ENCODE measurements around the gene EXD3. TPM values are rescaled to one million over a fixed set of nuclear protein-coding genes. Genes with fewer than 3 reads are reported as not detected.

The EXD3 gene
- total and polyA plus RNA-seq, 2 of the 13 experiments (the other 11 are each of a cell fraction or from before 2014, with no cell fraction given), result 2.7 to 4.8 TPM

GRCh38 chr9:137381501-137382443, 41.2 kb downstream of the EXD3 start:
- 83% methylated on average over 52 of the region's 53 CpGs for WGBS (ENCODE audit: low lambda C conversion rate)
- Histone ChIP-seq H3K9me3 (ENCODE audit: low read length) (no peaks in the 10 kb centered on the region), H2AFZ (ENCODE audit: low read length) (no peak overlapping the region), H3K79me2 (ENCODE audit: insufficient read depth, low read length) (no peaks in the 10 kb centered on the region), H3K27ac (ENCODE audit: extremely low read length, insufficient read depth, low read length) (no peak overlapping the region), H3K4me1 (ENCODE audit: insufficient read depth, low read length) (peaks cover 27% of the 10 kb centered on the region), H3K4me3 (replicated peaks in 1 of 3; ENCODE audit: insufficient read depth in 1 of 3, low read depth in 2 of 3, low read length in 3 of 3) (no peak overlapping the region), H3K36me3 (replicated peaks in 1 of 2; ENCODE audit: control insufficient read depth in 1 of 2, insufficient read depth in 2 of 2, low read length in 2 of 2) (no peaks in the 10 kb centered on the region), H3K9ac (ENCODE audit: insufficient read depth, low read depth, low read length) (no peak overlapping the region), H3K27me3 (ENCODE audit: control insufficient read depth in 1 of 2, insufficient read depth in 2 of 2, low read length in 2 of 2) (no peaks in the 10 kb centered on the region; a peak in 1 of 5 replicates), H4K20me1 (ENCODE audit: insufficient read depth, low read length) (no peaks in the 10 kb centered on the region), H3K4me2 (ENCODE audit: low read depth, low read length) (peak overlapping the region; percentile 65; the same call in 1 of the 2 replicates)
- ATAC-seq (no peak), FAIRE-seq (no peak), DNase-seq (ENCODE audit: low spot score) (no peak)
- ChIA-PET POLR2A (no interaction called here), CTCF (ENCODE audit: low intra/inter-chr PET ratio, low total read pairs) (no interaction called here)
- TF ChIP-seq ZNF83 (CRISPR knock-in tag; IDR thresholded peaks at IDR 0.05; ENCODE audit: borderline replicate concordance), result no peak
- peak; percentile 47 for TF ChIP-seq HNRNPK (IDR thresholded peaks at IDR 0.05; ENCODE audit: low read depth, low read length, poor library complexity, severe bottlenecking)
- TF ChIP-seq SKI (IDR thresholded peaks at IDR 0.05; ENCODE audit: partially characterized antibody), result no peak
- peak; percentile 81; the same call in 1 of the 2 replicates for TF ChIP-seq ZKSCAN5 (CRISPR knock-in tag; IDR thresholded peaks at IDR 0.05)
- BruUV-seq (replicated peaks), result no TSS peak
- intact Hi-C loops (cut with micrococcal nuclease; ENCODE audit: unreplicated experiment), result no loop called here
- in situ Hi-C loops (cut with HindIII; ENCODE audit: extremely low pct_ligation_motif_present, low pct_unique_long_range_greater_than_20kb), result no loop called here

GRCh38 chr9:137380606-137381005, 42.4 kb downstream of the EXD3 start:
- no peak for FAIRE-seq
- Histone ChIP-seq H2AFZ (ENCODE audit: low read length) (no peak overlapping the region), H3K4me3 (replicated peaks in 1 of 3; ENCODE audit: insufficient read depth in 1 of 3, low read depth in 2 of 3, low read length in 3 of 3) (no peak overlapping the region), H3K4me1 (ENCODE audit: insufficient read depth, low read length) (peaks cover 23% of the 10 kb centered on the region), H3K9me3 (ENCODE audit: low read length) (no peaks in the 10 kb centered on the region), H3K36me3 (replicated peaks in 1 of 2; ENCODE audit: control insufficient read depth in 1 of 2, insufficient read depth in 2 of 2, low read length in 2 of 2) (no peaks in the 10 kb centered on the region), H3K4me2 (ENCODE audit: low read depth, low read length) (no peak overlapping the region), H3K27me3 (ENCODE audit: control insufficient read depth in 1 of 2, insufficient read depth in 2 of 2, low read length in 2 of 2) (no peaks in the 10 kb centered on the region; a peak in 1 of 5 replicates), H3K9ac (ENCODE audit: insufficient read depth, low read depth, low read length) (no peak overlapping the region), H4K20me1 (ENCODE audit: insufficient read depth, low read length) (no peaks in the 10 kb centered on the region), H3K79me2 (ENCODE audit: insufficient read depth, low read length) (no peaks in the 10 kb centered on the region), H3K27ac (ENCODE audit: extremely low read length, insufficient read depth, low read length) (no peak overlapping the region)
- CTCF ChIA-PET (ENCODE audit: low intra/inter-chr PET ratio, low total read pairs), result no interaction called here
- in situ Hi-C loops (cut with HindIII; ENCODE audit: extremely low pct_ligation_motif_present, low pct_unique_long_range_greater_than_20kb) (no loop called here), intact Hi-C loops (cut with micrococcal nuclease; ENCODE audit: unreplicated experiment) (no loop called here)
- no TSS peak for BruUV-seq (replicated peaks)
- POLR2A ChIA-PET, result no interaction called here
- no peak for ATAC-seq
- WGBS (ENCODE audit: low lambda C conversion rate), result 58% methylated on average over 7 of the region's 7 CpGs
- DNase-seq (ENCODE audit: low spot score), result no peak
- no peak for TF ChIP-seq KAT8 (CRISPR knock-in tag; IDR thresholded peaks at IDR 0.05)
- no peak for TF ChIP-seq CHD4 (IDR thresholded peaks at IDR 0.05; ENCODE audit: borderline replicate concordance, low read length)
- TF ChIP-seq HDAC1 (CRISPR knock-in tag; IDR thresholded peaks at IDR 0.05), result no peak
- no peak for TF ChIP-seq ZNF83 (CRISPR knock-in tag; IDR thresholded peaks at IDR 0.05; ENCODE audit: borderline replicate concordance)
- no peak for TF ChIP-seq SIX1 (CRISPR knock-in tag; IDR thresholded peaks at IDR 0.05; ENCODE audit: borderline replicate concordance)
- TF ChIP-seq ZNF672 (CRISPR knock-in tag; IDR thresholded peaks at IDR 0.05), result no peak
- no peak for TF ChIP-seq ZNF12 (CRISPR knock-in tag; IDR thresholded peaks at IDR 0.05)
- no peak for TF ChIP-seq RELA (CRISPR knock-in tag; IDR thresholded peaks at IDR 0.05)
- no peak for TF ChIP-seq DZIP1 (CRISPR knock-in tag; IDR thresholded peaks at IDR 0.05)
- TF ChIP-seq ZNF260 (CRISPR knock-in tag; IDR thresholded peaks at IDR 0.05; ENCODE audit: borderline replicate concordance, low read depth), result no peak
- TF ChIP-seq ASH2L (IDR thresholded peaks at IDR 0.05; ENCODE audit: insufficient read length, low read depth, low read length), result no peak
- no peak for TF ChIP-seq ZNF557 (CRISPR knock-in tag; IDR thresholded peaks at IDR 0.05)
